Fibroblast of skin of abdomen (primary cell): ENCODE data around the gene ANKRD2.

Source experiments
- DNase-seq: peaks from one replicate; pipeline ENCODE4 v3.0.0-alpha.2; 2013

The ANKRD2 gene

GRCh38 chr10:97596101-97597082 lies 23.8 kb downstream of the ANKRD2 start:
- peak; percentile 80 for DNase-seq

- DNase-seq = no peak
Measured at GRCh38 chr10:97597778-97598177, 25.2 kb downstream of the ANKRD2 start.

GRCh38 chr10:97598407-97599271 lies 26.1 kb downstream of the ANKRD2 start:
- DNase-seq = no peak

GRCh38 chr10:97599272-97599619 lies 26.7 kb downstream of the ANKRD2 start:
- DNase-seq = no peak

- no peak for DNase-seq
Measured at GRCh38 chr10:97600616-97601015, 28.0 kb downstream of the ANKRD2 start.

- DNase-seq = no peak
Measured at GRCh38 chr10:97601268-97602215, 29.0 kb downstream of the ANKRD2 start.

GRCh38 chr10:97607095-97607636 lies 34.6 kb downstream of the ANKRD2 start:
- DNase-seq = no peak

GRCh38 chr10:97608991-97609561 lies 36.5 kb downstream of the ANKRD2 start:
- no peak for DNase-seq

- DNase-seq = no peak
Measured at GRCh38 chr10:97611473-97611872, 38.9 kb downstream of the ANKRD2 start.

GRCh38 chr10:97612386-97612785 lies 39.8 kb downstream of the ANKRD2 start:
- DNase-seq = peak; percentile 45

- DNase-seq = no peak
Measured at GRCh38 chr10:97618285-97618684, 45.7 kb downstream of the ANKRD2 start.

- no peak for DNase-seq
Measured at GRCh38 chr10:97618733-97619132, 46.2 kb downstream of the ANKRD2 start.

- no peak for DNase-seq
Measured at GRCh38 chr10:97623277-97623676, 50.7 kb downstream of the ANKRD2 start.

- no peak for DNase-seq
Measured at GRCh38 chr10:97627731-97628130, 55.2 kb downstream of the ANKRD2 start.

- no peak for DNase-seq
Measured at GRCh38 chr10:97628228-97628627, 55.6 kb downstream of the ANKRD2 start.

- DNase-seq = no peak
Measured at GRCh38 chr10:97629289-97629688, 56.7 kb downstream of the ANKRD2 start.

- DNase-seq = peak; percentile 21
Measured at GRCh38 chr10:97631098-97631497, 58.5 kb downstream of the ANKRD2 start.

- peak; percentile 93 for DNase-seq
Measured at GRCh38 chr10:97632949-97633884, 60.6 kb downstream of the ANKRD2 start, which contains the start of gene MORN4. TSS of gene MORN4 (minus strand) at chr10:97633500. CDS start at chr10:97619653, 13,847 bp downstream.
